Spleen (tissue), 11 donors: ENCODE measurements around the gene APBB1IP. TPM values are rescaled to one million over a fixed set of nuclear protein-coding genes. Genes with fewer than 3 reads are reported as not detected.

ENCODE experiments used
- DNase-seq: peaks from one replicate; pipeline ENCODE4 v3.0.0-alpha.2; 2020
- H3K27ac ChIP-seq, 8 donors: fragments of 200-600 bp; sonication (generic) in 7 of 8; 1 replicate in 4 of 8; 2 replicates in 4 of 8; pipeline versions ENCODE4 v1.5.0 to v1.8.0; 2016 to 2021; ENCODE audit warnings: inconsistent platforms in 4 of 8, mild to moderate bottlenecking in 4 of 8, moderate library complexity in 1 of 8
- H3K27me3 ChIP-seq, 7 donors: fragments of 200-600 bp; sonication (generic) in 6 of 7; replicated peaks in 1 of 7; 1 replicate in 4 of 7; 2 replicates in 3 of 7; pipeline versions ENCODE4 v1.5.0 to v1.8.0; 2016 to 2021; ENCODE audit warnings: inconsistent platforms in 3 of 7, mild to moderate bottlenecking in 1 of 7
- H3K36me3 ChIP-seq, 6 donors: fragments of 200-600 bp; sonication (generic) in 5 of 6; 1 replicate in 4 of 6; 2 replicates in 2 of 6; pipeline versions ENCODE4 v1.5.0 to v1.8.0; 2016 to 2021; ENCODE audit warnings: inconsistent platforms in 2 of 6
- H3K4me1 ChIP-seq, 6 donors: fragments of 200-600 bp; sonication (generic) in 5 of 6; 1 replicate in 3 of 6; 2 replicates in 3 of 6; pipeline versions ENCODE4 v1.5.0 to v1.8.0; 2016 to 2021; ENCODE audit warnings: inconsistent platforms in 3 of 6
- H3K4me3 ChIP-seq, 8 donors: fragments of 200-600 bp; sonication (generic) in 7 of 8; 1 replicate in 4 of 8; 2 replicates in 4 of 8; pipeline versions ENCODE4 v1.5.0 to v1.8.0; 2016 to 2021; ENCODE audit warnings: inconsistent platforms in 4 of 8, mild to moderate bottlenecking in 4 of 8, moderate library complexity in 2 of 8
- H3K9me3 ChIP-seq, 8 donors: fragments of 200-600 bp; sonication (generic) in 7 of 8; 1 replicate in 4 of 8; 2 replicates in 4 of 8; pipeline versions ENCODE4 v1.5.0 to v1.8.0; 2016 to 2021; ENCODE audit warnings: inconsistent platforms in 4 of 8
- POLR2A ChIP-seq, 3 donors: fragments of 450-650 bp; IDR thresholded peaks; one replicate each; pipeline ENCODE4 v1.5.1; 2017; ENCODE audit warnings: antibody characterized with exemption in 3 of 3, mild to moderate bottlenecking in 1 of 3
- POLR2AphosphoS5 ChIP-seq, 3 donors: sonication (generic); formaldehyde crosslinking; IDR thresholded peaks; one replicate each; pipeline ENCODE4 v1.5.1; 2017; ENCODE audit warnings: antibody characterized with exemption in 3 of 3
- WGBS, 5 donors: extraction: QIAGEN DNeasy Blood & Tissue Kit in 3 of 5; methylation state at CpG; one replicate each; pipeline versions ENCODE4 v1.1.5 to v1.1.7; 2013 to 2018; 5-methylcytosine and 5-hydroxymethylcytosine counted together
- intact Hi-C: fragments of 100-400 bp; cut with DNase I; formaldehyde crosslinking; loops from one replicate; pipeline ENCODE4 v1.15.0; 2023; ENCODE audit warnings: low total_unique reads
- polyA plus RNA-seq, 3 donors: library from polyadenylated mRNA; stranded (reverse); fragments of 200-250 nt; gene quantifications; one replicate each; pipeline ENCODE4 v1.2.1, GENCODE V29; 2013
- total RNA-seq, 7 donors: library from RNA; depleted of rRNA in 3 of 7; stranded (reverse); fragments of >200 nt in 3 of 7; fragmentation: NEBNext Ultra II Directional in 4 of 7; extraction: Animal tissue kit (Norgen Biotek cat#: 25700) in 4 of 7; gene quantifications; one replicate each; pipeline versions ENCODE4 v1.1.0 to v1.2.1, GENCODE V29; 2016 to 2021
- TF ChIP-seq, protein P1 (sequence below), 11 experiments: fragments of 200-600 bp in 7 of 11; fragments of 450-650 bp in 4 of 11; sonication (generic) in 4 of 11; IDR thresholded peaks in 8 of 11; conservative IDR thresholded peaks in 3 of 11; 1 replicate in 7 of 11; 2 replicates in 4 of 11; pipeline versions ENCODE4 v1.4.0 to v1.8.0; 2016 to 2021; ENCODE audit warnings: antibody characterized with exemption in 11 of 11, inconsistent platforms in 4 of 11, mild to moderate bottlenecking in 1 of 11
- donor health status: healthy with polysubstance abuse.
- donor health status: DM: no; HTN: no; CAD: no; lungs with moderate emphysema.
- donor health status: DM: no; HTN: no; CAD: no.
- donor health status: Bipolar disorder and iron deficiency.
- donor health status: healthy.
- donor health status: DM: no; HTN: no; CAD: no.
- donor health status: DM: yes; HTN: yes; CAD: no.

APBB1IP gene
- total and polyA plus RNA-seq, 10 donors = 19.7 to 136 (median 79.2) TPM

DNA sequence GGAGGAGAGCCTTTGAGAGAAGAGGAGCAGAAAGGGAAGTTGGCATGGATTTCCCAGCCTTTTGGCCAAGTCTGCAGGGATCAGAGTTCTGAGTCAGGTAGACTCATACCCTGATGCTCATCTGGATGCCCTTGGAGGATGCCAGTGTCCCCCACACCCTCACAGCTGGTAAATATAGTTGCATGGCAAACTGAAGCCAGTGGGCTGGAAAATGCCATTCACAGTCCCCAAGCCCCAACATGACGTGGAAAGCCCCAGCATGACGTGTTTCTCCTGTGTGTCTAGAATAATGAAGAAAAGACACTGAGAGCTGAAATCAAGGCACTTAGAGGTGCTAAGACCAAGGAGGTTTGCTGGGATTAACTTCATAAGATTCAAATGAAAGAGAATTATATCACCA is 24.8 kb upstream of the APBB1IP start:
- Histone ChIP-seq H3K4me1 (peaks cover 0 to 14% (median 0%) of the 10 kb centered on the region in 6 donors), H3K9me3 (no peaks in the 10 kb centered on the region), H3K36me3 (no peaks in the 10 kb centered on the region), H3K4me3 (no peak overlapping the region), H3K27ac (no peak overlapping the region), H3K27me3 (no peaks in the 10 kb centered on the region)
- no peak for DNase-seq
- TF ChIP-seq POLR2A (IDR thresholded peaks at IDR 0.05) (no peak), POLR2AphosphoS5 (IDR thresholded peaks at IDR 0.05) (no peak)
- TF ChIP-seq, protein P1, sequence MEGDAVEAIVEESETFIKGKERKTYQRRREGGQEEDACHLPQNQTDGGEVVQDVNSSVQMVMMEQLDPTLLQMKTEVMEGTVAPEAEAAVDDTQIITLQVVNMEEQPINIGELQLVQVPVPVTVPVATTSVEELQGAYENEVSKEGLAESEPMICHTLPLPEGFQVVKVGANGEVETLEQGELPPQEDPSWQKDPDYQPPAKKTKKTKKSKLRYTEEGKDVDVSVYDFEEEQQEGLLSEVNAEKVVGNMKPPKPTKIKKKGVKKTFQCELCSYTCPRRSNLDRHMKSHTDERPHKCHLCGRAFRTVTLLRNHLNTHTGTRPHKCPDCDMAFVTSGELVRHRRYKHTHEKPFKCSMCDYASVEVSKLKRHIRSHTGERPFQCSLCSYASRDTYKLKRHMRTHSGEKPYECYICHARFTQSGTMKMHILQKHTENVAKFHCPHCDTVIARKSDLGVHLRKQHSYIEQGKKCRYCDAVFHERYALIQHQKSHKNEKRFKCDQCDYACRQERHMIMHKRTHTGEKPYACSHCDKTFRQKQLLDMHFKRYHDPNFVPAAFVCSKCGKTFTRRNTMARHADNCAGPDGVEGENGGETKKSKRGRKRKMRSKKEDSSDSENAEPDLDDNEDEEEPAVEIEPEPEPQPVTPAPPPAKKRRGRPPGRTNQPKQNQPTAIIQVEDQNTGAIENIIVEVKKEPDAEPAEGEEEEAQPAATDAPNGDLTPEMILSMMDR (IDR thresholded peaks at IDR 0.05 in 8 of 11, conservative IDR thresholded peaks at IDR 0.05 in 3 of 11) = no peak
- intact Hi-C loops = no loop called here
- 52 to 72% (median 65%) methylated on average over 2 of the region's 2 CpGs for WGBS, 5 donors

DNA sequence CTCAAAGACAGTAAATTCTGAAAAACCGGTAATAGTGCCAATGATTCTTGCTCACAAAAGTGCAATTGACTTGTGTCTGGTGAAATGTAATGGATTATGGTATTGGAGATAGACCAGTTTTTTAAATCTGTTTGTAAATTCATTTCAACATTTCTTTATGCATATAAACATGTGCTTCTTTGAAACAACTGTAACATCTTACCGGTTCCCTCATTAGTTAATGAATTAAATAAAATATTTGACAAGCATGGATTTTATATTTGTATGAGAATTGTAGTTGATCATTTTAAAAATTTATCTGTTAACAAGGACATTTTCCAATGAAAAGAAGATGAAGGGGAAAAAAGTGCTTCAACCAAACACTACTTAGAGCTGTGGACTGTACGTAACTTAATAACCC is 21.0 kb upstream of the APBB1IP start:
- TF ChIP-seq POLR2AphosphoS5 (IDR thresholded peaks at IDR 0.05) (no peak), POLR2A (IDR thresholded peaks at IDR 0.05) (no peak)
- TF ChIP-seq, protein P1 (IDR thresholded peaks at IDR 0.05 in 8 of 11, conservative IDR thresholded peaks at IDR 0.05 in 3 of 11) = no peak
- no peak overlapping the region for H3K27ac ChIP-seq
- intact Hi-C loops = no loop called here
- 58 to 78% (median 65%) methylated on average over 3 of the region's 3 CpGs for WGBS, 5 donors
- H3K9me3 ChIP-seq = no peaks in the 10 kb centered on the region
- H3K4me1 ChIP-seq = peaks cover 0 to 3% (median 0%) of the 10 kb centered on the region in 6 donors
- H3K4me3 ChIP-seq = no peak overlapping the region
- no peaks in the 10 kb centered on the region for H3K36me3 ChIP-seq
- DNase-seq = no peak
- H3K27me3 ChIP-seq = no peaks in the 10 kb centered on the region

DNA sequence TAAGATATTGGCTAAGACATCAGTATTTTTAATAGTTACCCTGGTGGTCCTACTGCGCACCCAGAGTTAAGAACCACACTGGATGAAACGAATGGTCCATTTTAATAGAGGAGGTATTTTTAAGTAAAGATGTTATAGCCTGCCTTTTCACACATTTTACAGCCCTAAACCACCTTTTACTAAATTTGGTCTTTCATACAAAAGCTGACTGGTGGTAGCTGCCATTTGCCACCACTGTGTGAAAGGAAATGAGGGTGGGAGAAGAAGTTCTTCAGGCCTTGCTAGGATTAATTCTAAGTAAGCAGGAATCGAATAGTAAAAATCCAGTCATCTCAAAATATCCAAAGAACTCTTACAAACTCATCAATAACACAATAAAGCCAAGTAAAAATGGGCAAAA is 15.2 kb upstream of the APBB1IP start:
- Histone ChIP-seq H3K4me1 (peaks cover 0 to 12% (median 0%) of the 10 kb centered on the region in 6 donors), H3K27ac (no peak overlapping the region), H3K4me3 (no peak overlapping the region), H3K9me3 (peaks cover 0 to 9% (median 0%) of the 10 kb centered on the region in 8 donors), H3K36me3 (no peaks in the 10 kb centered on the region), H3K27me3 (no peaks in the 10 kb centered on the region)
- intact Hi-C loops = no loop called here
- WGBS, 5 donors = 71 to 94% (median 90%) methylated on average over 3 of the region's 3 CpGs
- TF ChIP-seq, protein P1 (IDR thresholded peaks at IDR 0.05 in 8 of 11, conservative IDR thresholded peaks at IDR 0.05 in 3 of 11) = no peak
- TF ChIP-seq POLR2AphosphoS5 (IDR thresholded peaks at IDR 0.05) (no peak), POLR2A (IDR thresholded peaks at IDR 0.05) (no peak)
- DNase-seq = no peak

DNA sequence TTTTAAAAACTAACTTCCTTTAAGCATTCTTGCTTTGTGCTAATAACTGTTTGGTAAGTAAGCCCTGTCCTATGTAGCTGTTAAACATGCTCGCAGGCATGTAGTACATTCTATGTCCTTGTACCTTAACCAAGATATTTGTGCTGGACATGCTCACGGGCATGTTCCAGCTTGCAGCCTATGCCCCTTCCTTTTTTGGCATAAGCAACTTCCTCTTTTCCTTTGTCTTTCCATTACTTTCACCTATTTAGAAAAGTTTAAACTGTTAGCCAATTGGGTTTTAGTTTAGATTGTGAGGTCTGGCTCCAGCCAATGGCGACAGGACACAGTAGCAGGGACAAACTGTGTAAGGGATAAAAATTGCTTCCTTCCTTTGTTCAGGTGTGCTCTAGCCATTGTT is 14.4 kb upstream of the APBB1IP start:
- WGBS, 5 donors = 72 to 84% (median 75%) methylated on average over 3 of the region's 3 CpGs
- intact Hi-C loops = no loop called here
- H3K27ac ChIP-seq = peak overlapping the region in 1 of 8 donors; percentile 19
- no peaks in the 10 kb centered on the region for H3K27me3 ChIP-seq
- TF ChIP-seq, protein P1 (IDR thresholded peaks at IDR 0.05 in 8 of 11, conservative IDR thresholded peaks at IDR 0.05 in 3 of 11) = no peak
- TF ChIP-seq POLR2A (IDR thresholded peaks at IDR 0.05) (no peak), POLR2AphosphoS5 (IDR thresholded peaks at IDR 0.05) (no peak)
- DNase-seq = no peak
- H3K4me1 ChIP-seq = peaks cover 0 to 12% (median 0%) of the 10 kb centered on the region in 6 donors
- H3K36me3 ChIP-seq = no peaks in the 10 kb centered on the region
- no peak overlapping the region for H3K4me3 ChIP-seq
- H3K9me3 ChIP-seq = peaks cover 0 to 9% (median 0%) of the 10 kb centered on the region in 8 donors
